ENCODE measurements around the gene ZCCHC7. TPM values are rescaled to one million over a fixed set of nuclear protein-coding genes. Genes with fewer than 3 reads are reported as not detected.

ZCCHC7 gene
- total RNA-seq, 1 donor from 2014 or later = 20.4 TPM

DNA sequence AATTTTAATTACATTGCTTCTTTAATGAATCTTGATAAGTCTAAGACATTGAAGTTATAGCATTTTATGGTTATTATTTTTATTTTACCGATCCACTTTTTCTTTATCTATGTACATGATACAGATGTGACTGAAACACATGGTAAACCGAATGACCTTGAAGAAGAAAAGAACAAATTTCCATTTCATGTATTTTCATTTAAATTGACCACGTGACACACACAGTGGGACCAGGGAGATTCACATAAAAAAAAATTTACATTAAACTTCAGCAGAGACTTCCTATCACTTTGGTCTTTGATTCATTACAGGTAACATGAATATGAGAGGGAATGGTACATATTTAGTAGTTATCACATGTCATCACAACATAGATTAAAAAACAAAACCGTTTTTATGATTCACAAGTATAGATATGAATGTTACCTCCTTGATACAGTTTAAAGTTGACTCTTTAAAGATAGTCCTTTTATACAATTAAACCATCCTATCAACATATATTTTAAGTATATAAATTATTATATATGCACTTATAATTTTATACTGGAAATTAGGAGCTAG, 133.1 kb downstream of the ZCCHC7 start:
- Histone ChIP-seq H3K4me3 (no peak overlapping the region), H3K4me1 (no peaks in the 10 kb centered on the region), H3K9me3 (no peaks in the 10 kb centered on the region), H3K27ac (no peak overlapping the region), H3K36me3 (no peaks in the 10 kb centered on the region), H3K27me3 (ENCODE audit: low read depth) (no peaks in the 10 kb centered on the region)
- TF ChIP-seq, protein P1, sequence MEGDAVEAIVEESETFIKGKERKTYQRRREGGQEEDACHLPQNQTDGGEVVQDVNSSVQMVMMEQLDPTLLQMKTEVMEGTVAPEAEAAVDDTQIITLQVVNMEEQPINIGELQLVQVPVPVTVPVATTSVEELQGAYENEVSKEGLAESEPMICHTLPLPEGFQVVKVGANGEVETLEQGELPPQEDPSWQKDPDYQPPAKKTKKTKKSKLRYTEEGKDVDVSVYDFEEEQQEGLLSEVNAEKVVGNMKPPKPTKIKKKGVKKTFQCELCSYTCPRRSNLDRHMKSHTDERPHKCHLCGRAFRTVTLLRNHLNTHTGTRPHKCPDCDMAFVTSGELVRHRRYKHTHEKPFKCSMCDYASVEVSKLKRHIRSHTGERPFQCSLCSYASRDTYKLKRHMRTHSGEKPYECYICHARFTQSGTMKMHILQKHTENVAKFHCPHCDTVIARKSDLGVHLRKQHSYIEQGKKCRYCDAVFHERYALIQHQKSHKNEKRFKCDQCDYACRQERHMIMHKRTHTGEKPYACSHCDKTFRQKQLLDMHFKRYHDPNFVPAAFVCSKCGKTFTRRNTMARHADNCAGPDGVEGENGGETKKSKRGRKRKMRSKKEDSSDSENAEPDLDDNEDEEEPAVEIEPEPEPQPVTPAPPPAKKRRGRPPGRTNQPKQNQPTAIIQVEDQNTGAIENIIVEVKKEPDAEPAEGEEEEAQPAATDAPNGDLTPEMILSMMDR (IDR thresholded peaks at IDR 0.05) = no peak
- intact Hi-C loops (cut with DNase I) = no loop called here
- no peak for ATAC-seq
- DNase-seq = no peak

DNA sequence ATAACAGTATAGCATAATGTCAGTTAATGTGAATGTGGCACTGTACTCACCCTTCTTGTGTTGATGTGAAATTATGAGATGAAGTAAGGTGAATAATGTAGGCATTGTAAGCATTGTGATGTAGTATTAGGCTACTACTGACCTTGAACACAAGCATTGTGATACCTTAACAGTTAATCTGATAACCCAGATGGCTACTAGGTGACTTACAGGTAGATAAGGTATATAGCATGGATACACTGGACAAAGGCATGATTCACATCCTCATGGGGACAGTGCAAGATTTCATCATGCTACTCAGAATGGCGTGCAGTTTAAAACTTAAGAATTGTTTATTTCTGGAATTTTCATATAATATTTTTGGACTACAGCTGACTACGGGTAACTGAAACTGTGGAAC, 134.8 kb downstream of the ZCCHC7 start:
- no peak for DNase-seq
- H3K27me3 ChIP-seq (ENCODE audit: low read depth) = no peaks in the 10 kb centered on the region
- no peaks in the 10 kb centered on the region for H3K4me1 ChIP-seq
- no peak overlapping the region for H3K27ac ChIP-seq
- H3K9me3 ChIP-seq = no peaks in the 10 kb centered on the region
- no peaks in the 10 kb centered on the region for H3K36me3 ChIP-seq
- ATAC-seq = no peak
- H3K4me3 ChIP-seq = no peak overlapping the region
- TF ChIP-seq, protein P1 (IDR thresholded peaks at IDR 0.05) = no peak
- intact Hi-C loops (cut with DNase I) = no loop called here

DNA sequence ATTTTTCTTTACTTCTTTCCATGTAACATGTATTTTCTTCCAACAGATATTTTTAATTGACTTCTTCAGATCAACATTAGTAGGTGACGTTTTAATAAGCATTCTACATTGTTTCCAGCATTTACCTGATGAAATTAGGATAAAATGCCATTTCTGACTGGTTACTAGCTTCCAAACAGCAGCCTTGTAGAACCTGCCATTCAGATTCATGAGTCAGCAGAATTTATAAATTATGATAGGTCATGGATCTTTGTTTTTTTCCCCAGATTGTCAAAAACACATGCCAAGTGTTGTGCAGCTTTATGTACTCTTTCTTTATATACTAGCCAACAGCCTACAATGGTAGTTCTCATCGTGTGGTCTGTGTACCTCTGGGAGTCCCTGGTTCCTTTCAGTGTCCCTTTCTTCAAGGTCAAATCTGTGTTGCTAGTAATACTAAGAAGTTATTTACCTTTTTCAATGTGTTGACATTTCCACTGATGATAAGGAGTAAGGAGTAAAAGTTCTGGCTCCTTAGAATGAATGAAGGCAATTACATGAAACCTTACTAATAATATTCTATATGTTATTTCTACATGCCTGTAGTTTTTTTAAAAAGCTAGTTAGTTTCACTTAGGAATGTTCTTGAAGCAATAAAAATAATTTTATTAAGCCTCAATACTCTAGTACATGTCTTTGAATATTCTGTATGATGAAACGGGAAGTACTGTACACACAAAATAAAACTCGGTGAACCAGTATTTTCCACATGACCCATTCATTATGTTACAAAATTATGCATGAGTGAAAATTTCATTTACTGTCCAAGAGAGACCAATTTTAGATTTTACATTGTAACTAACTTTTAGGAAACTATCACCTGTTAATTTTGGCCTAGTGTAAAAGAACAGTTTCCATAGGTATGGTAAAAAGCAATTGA, 135.8 kb downstream of the ZCCHC7 start:
- DNase-seq (no peak), ATAC-seq (no peak)
- Histone ChIP-seq H3K9me3 (no peaks in the 10 kb centered on the region), H3K27me3 (ENCODE audit: low read depth) (no peaks in the 10 kb centered on the region), H3K4me3 (no peak overlapping the region), H3K36me3 (no peaks in the 10 kb centered on the region), H3K27ac (no peak overlapping the region), H3K4me1 (no peaks in the 10 kb centered on the region)
- TF ChIP-seq, protein P1 (IDR thresholded peaks at IDR 0.05) = no peak
- intact Hi-C loops (cut with DNase I) = no loop called here

DNA sequence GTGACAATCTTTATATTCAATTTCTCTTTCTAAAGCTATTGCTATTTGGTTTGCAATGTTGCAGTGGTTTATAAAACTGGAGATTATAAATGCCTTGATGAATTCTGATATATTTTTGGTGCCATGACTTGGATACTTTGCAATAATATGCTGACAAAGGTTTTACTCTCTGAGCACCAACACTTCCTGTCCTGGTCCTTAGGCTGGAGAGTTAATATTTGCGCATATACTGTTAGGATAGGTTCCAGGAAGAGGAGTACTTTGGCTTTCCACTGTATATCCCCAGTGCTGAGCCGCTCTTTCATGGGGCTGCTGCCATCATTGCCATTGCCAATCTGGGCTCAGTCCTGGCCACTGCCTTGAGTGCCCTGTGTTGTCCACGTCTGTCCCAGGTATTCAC, 139.6 kb downstream of the ZCCHC7 start:
- Histone ChIP-seq H3K27me3 (ENCODE audit: low read depth) (no peaks in the 10 kb centered on the region), H3K36me3 (no peaks in the 10 kb centered on the region), H3K27ac (no peak overlapping the region), H3K4me1 (no peaks in the 10 kb centered on the region), H3K4me3 (no peak overlapping the region), H3K9me3 (no peaks in the 10 kb centered on the region)
- no peak for ATAC-seq
- intact Hi-C loops (cut with DNase I) = no loop called here
- no peak for DNase-seq
- TF ChIP-seq, protein P1 (IDR thresholded peaks at IDR 0.05) = no peak

DNA sequence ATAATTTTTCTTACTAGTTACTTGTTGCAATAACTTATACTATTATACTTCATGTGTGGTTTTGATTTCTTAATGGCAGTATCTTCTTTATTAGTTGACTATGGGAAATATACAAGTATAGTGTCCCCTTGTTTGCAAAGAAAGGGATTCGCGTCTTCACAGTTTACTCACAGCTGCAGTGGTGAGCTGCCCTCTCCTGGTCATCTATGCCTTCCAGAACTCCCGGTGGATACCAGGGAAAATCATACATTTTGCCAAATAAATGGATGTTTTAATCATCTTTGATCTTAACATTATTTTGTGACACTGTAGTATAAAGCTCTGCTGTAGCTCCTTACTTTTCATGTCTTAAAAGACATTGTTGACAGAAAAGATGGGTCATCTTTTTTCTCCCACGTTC, 142.0 kb downstream of the ZCCHC7 start:
- H3K36me3 ChIP-seq = no peaks in the 10 kb centered on the region
- DNase-seq = no peak
- intact Hi-C loops (cut with DNase I) = no loop called here

More for the DNA sequence above, 142.0 kb downstream of the ZCCHC7 start:
- Histone ChIP-seq H3K4me3 (no peak overlapping the region), H3K4me1 (no peaks in the 10 kb centered on the region), H3K27ac (no peak overlapping the region), H3K27me3 (ENCODE audit: low read depth) (no peaks in the 10 kb centered on the region), H3K9me3 (no peaks in the 10 kb centered on the region)
- ATAC-seq = no peak
- TF ChIP-seq, protein P1 (IDR thresholded peaks at IDR 0.05) = peak; percentile 30

Measured in lower lobe of right lung (tissue), 2 donors.